OCI-LY1 (cell line): Measurements from ENCODE around the gene GOLT1B.

Experiments used
- CTCF ChIP-seq: fragments of 200-600 bp; sonication (generic), shearing (Covaris generic); IDR thresholded peaks from 2 replicates; pipeline ENCODE4 v1.5.1; 2017; ENCODE audit warnings: mild to moderate bottlenecking, antibody characterized with exemption, low read length, moderate library complexity, mixed read lengths
- EZH2 ChIP-seq: fragments of 200-600 bp; sonication (generic), shearing (Covaris generic); IDR thresholded peaks from 2 replicates; pipeline ENCODE4 v1.8.0; 2017; ENCODE audit warnings: borderline replicate concordance, mixed run types, mild to moderate bottlenecking, antibody characterized with exemption, low read length, moderate library complexity, mixed read lengths

DNA sequence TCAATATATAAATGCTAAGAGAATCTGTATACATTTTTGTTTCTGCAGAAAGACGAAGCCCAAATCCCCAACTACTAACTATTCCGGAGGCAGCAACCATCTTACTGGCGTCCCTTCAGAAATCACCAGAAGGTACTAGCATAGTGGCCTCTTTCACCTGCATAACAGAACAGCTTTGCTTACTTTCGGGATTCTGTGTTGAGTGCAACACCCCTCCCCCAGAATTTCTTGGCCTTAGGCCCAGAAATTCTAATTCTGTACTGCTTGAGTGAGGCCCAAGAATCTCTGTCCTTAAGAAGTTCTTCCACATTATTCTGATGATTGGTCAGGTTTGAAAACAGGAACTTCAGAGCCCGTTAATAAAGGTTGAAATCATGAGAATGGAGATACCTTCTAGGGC is 27.4 kb downstream of the GOLT1B start:
- no peak for TF ChIP-seq CTCF
- TF ChIP-seq EZH2: no peak
